CD8-positive, alpha-beta memory T cell (primary cell): ENCODE measurements around the gene RAPGEF1. TPM values are rescaled to one million over a fixed set of nuclear protein-coding genes. Genes with fewer than 3 reads are reported as not detected.

Experiments
- CTCF ChIA-PET: fragments of 350-600 bp; sonication (Branson Sonifier 250); formaldehyde crosslinking; loops from one replicate; lab custom pipeline; 2021; ENCODE audit warnings: antibody characterized with exemption; lab: Charles Lee
- POLR2A ChIA-PET: fragments of 350-600 bp; sonication (Branson Sonifier 250); formaldehyde crosslinking; loops from one replicate; lab custom pipeline; 2021; ENCODE audit warnings: antibody characterized with exemption; lab: Charles Lee
- DNase-seq, 5 donors: peaks; one replicate each; pipeline versions ENCODE4 v3.0.0 to v3.0.0-alpha.2; 2020 to 2022; ENCODE audit warnings: mixed read lengths in 1 of 5
- H3K27ac ChIP-seq: one replicate; pipeline ENCODE4 v1.7.0; 2013; ENCODE audit warnings: low read depth, mild to moderate bottlenecking, low read length, moderate library complexity
- H3K27me3 ChIP-seq: 2 replicates; pipeline ENCODE4 v1.7.0; 2013; ENCODE audit warnings: low read length, mild to moderate bottlenecking; ENCODE audit not compliant: insufficient read depth, poor library complexity, severe bottlenecking
- H3K36me3 ChIP-seq: 2 replicates; pipeline ENCODE4 v1.7.0; 2013; ENCODE audit warnings: mild to moderate bottlenecking, low read length, moderate library complexity; ENCODE audit not compliant: insufficient read depth
- H3K4me1 ChIP-seq: 2 replicates; pipeline ENCODE4 v1.7.0; 2013; ENCODE audit warnings: mild to moderate bottlenecking, low read length, moderate library complexity; ENCODE audit not compliant: insufficient read depth
- H3K4me3 ChIP-seq: 2 replicates; pipeline ENCODE4 v1.7.0; 2013; ENCODE audit warnings: mild to moderate bottlenecking, low read length
- H3K9me3 ChIP-seq: 2 replicates; pipeline ENCODE4 v1.7.0; 2013; ENCODE audit warnings: mild to moderate bottlenecking, low read length
- H3K27ac Mint-ChIP-seq, 8 donors: one replicate each; pipeline ENCODE4 v1.8.0; 2020 to 2021; ENCODE audit warnings: mixed read lengths in 8 of 8, mild to moderate bottlenecking in 6 of 8, inconsistent platforms in 3 of 8, moderate library complexity in 3 of 8
- H3K27me3 Mint-ChIP-seq, 2 donors: one replicate each; pipeline ENCODE4 v1.8.0; 2020 to 2021; ENCODE audit warnings: mixed read lengths in 2 of 2, mild to moderate bottlenecking in 1 of 2, moderate library complexity in 1 of 2
- H3K36me3 Mint-ChIP-seq, 3 donors: one replicate each; pipeline ENCODE4 v1.8.0; 2020 to 2021; ENCODE audit warnings: mixed read lengths in 3 of 3, inconsistent platforms in 1 of 3, mild to moderate bottlenecking in 1 of 3
- H3K4me1 Mint-ChIP-seq, 3 donors: one replicate each; pipeline ENCODE4 v1.8.0; 2020 to 2021; ENCODE audit warnings: mixed read lengths in 3 of 3, inconsistent platforms in 1 of 3, mild to moderate bottlenecking in 1 of 3
- H3K4me3 Mint-ChIP-seq, 7 donors: one replicate each; pipeline ENCODE4 v1.8.0; 2020 to 2021; ENCODE audit warnings: mixed read lengths in 7 of 7, mild to moderate bottlenecking in 6 of 7, moderate library complexity in 4 of 7, inconsistent platforms in 2 of 7
- H3K9me3 Mint-ChIP-seq, 5 donors: one replicate each; pipeline ENCODE4 v1.8.0; 2020 to 2022; ENCODE audit warnings: mixed read lengths in 5 of 5, mild to moderate bottlenecking in 3 of 5, moderate library complexity in 2 of 5, inconsistent platforms in 1 of 5
- polyA plus RNA-seq: library from polyadenylated mRNA; unstranded; fragments of 300-500 nt; fragmentation: Illumina TruSeq; gene quantifications from one replicate; pipeline ENCODE4 v1.2.3, GENCODE V29; 2021
- total RNA-seq, 2 experiments: library from RNA; stranded (reverse); gene quantifications; one replicate each; pipeline ENCODE4 v1.2.3, GENCODE V29; 2021

Gene RAPGEF1
- total and polyA plus RNA-seq, 3 experiments from 2014 or later, result 20.1 to 148 (median 145) TPM

DNA sequence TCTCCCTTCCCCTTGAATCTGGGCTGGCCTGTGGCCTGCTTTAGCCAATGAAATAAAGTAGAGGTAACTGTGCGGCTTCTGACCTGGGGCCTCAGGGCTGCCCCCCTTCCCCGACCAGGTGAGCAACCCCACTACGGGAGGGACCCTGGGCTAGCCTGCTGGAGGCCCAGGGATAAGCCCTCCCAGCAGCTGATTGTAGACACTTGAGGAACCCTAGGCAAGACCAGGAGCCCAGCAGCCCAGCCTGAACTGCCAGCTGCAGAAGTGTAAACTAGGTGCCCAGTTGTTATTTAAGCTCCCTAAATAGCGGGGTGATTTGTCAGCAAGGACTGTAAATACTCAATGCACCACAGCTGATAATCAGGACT lies 41.3 kb downstream of the RAPGEF1 start:
- DNase-seq, result no peak
- H3K27ac Mint-ChIP-seq, result peak overlapping the region in 3 of 8 donors; percentile 10 to 70 (median 13)
- Histone ChIP-seq H3K27me3 (no peaks in the 10 kb centered on the region), H3K9me3 (no peaks in the 10 kb centered on the region), H3K4me1 (peaks cover 51% of the 10 kb centered on the region), H3K27ac (no peak overlapping the region), H3K36me3 (no peaks in the 10 kb centered on the region), H3K4me3 (no peak overlapping the region)
- no peaks in the 10 kb centered on the region for H3K9me3 Mint-ChIP-seq
- POLR2A ChIA-PET, result interaction anchor here (0.9 to 1.1 kb wide), 2 partner anchors 18 to 19 kb away, joined by 3 to 4 read pairs; no protein-coding TSS in a partner anchor
- H3K36me3 Mint-ChIP-seq, result peaks cover 0 to 4% (median 3%) of the 10 kb centered on the region in 3 donors
- CTCF ChIA-PET, result no interaction called here
- H3K27me3 Mint-ChIP-seq, result no peaks in the 10 kb centered on the region
- peaks cover 83 to 99% (median 98%) of the 10 kb centered on the region in 3 donors for H3K4me1 Mint-ChIP-seq
- peak overlapping the region in 2 of 7 donors; percentile 13 to 15 for H3K4me3 Mint-ChIP-seq

- Mint-ChIP-seq H3K27ac (peak overlapping the region in 7 of 8 donors; percentile 39 to 85 (median 77)), H3K9me3 (no peaks in the 10 kb centered on the region), H3K4me1 (peaks cover 83 to 99% (median 98%) of the 10 kb centered on the region in 3 donors), H3K4me3 (peak overlapping the region in 3 of 7 donors; percentile 2 to 15 (median 13)), H3K36me3 (peaks cover 0 to 4% (median 3%) of the 10 kb centered on the region in 3 donors), H3K27me3 (no peaks in the 10 kb centered on the region)
- no peak for DNase-seq
- H3K27me3 ChIP-seq, result no peaks in the 10 kb centered on the region
- ChIA-PET CTCF (interaction anchor here (0.7 to 2.8 kb wide), 5 partner anchors 16 to 362 kb away, joined by 3 to 11 read pairs (median 5); no protein-coding TSS in a partner anchor), POLR2A (interaction anchor here (0.5 to 1.1 kb wide), 5 partner anchors 12 to 151 kb away, joined by 3 to 7 read pairs (median 3); no protein-coding TSS in a partner anchor)
- peaks cover 51% of the 10 kb centered on the region for H3K4me1 ChIP-seq
- no peak overlapping the region for H3K4me3 ChIP-seq
- no peak overlapping the region for H3K27ac ChIP-seq
- no peaks in the 10 kb centered on the region for H3K36me3 ChIP-seq
- no peaks in the 10 kb centered on the region for H3K9me3 ChIP-seq
Measured at GRCh38 chr9:131697908-131698617, 41.8 kb downstream of the RAPGEF1 start.

GRCh38 chr9:131697097-131697496 lies 42.8 kb downstream of the RAPGEF1 start:
- ChIA-PET POLR2A (interaction anchor here (0.6 to 1.0 kb wide), 3 partner anchors 13 to 34 kb away, joined by 3 read pairs; no protein-coding TSS in a partner anchor), CTCF (interaction anchor here (0.7 to 2.8 kb wide), 8 partner anchors 15 to 361 kb away, joined by 3 to 11 read pairs (median 4); no protein-coding TSS in a partner anchor)
- Histone ChIP-seq H3K36me3 (no peaks in the 10 kb centered on the region), H3K27ac (no peak overlapping the region), H3K9me3 (no peaks in the 10 kb centered on the region), H3K4me1 (peaks cover 60% of the 10 kb centered on the region), H3K4me3 (no peak overlapping the region), H3K27me3 (no peaks in the 10 kb centered on the region)
- no peaks in the 10 kb centered on the region for H3K9me3 Mint-ChIP-seq
- peaks cover 0 to 4% (median 3%) of the 10 kb centered on the region in 3 donors for H3K36me3 Mint-ChIP-seq
- H3K27me3 Mint-ChIP-seq, result no peaks in the 10 kb centered on the region
- H3K4me1 Mint-ChIP-seq, result peaks cover 85 to 99% (median 98%) of the 10 kb centered on the region in 3 donors
- DNase-seq, result no peak
- no peak overlapping the region for H3K4me3 Mint-ChIP-seq
- peak overlapping the region in 1 of 8 donors; percentile 83 for H3K27ac Mint-ChIP-seq

DNA sequence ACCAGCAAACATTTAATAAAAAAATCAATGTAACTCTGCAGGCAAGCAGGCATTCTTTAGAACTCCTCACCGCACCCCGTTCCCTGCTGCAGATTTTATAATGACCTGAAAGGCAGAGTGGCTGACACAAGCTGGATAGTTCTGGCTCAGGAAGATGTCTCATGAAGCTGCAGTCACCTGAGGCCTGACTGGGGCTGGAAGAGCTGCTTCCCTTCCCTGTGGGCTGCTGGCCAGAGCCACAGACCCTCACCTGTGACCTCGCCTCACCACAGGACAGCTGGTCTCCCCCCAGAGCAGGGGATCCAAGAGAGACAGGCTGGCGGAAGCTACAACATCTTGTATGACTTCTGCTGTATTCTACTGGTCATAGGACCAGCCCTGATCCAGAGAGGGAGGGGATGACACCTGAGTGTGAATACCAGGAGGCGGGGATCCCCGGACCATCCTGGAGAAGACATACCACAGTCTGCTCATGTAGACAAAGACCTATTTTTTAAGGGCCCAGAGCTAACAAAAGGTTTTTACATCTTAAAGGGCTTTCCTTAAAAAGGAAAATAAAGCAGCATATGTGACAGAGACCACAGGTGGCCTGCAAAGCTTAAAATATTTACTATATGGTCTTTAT lies 43.9 kb downstream of the RAPGEF1 start:
- no peak for DNase-seq

GRCh38 chr9:131695366-131695765 lies 44.5 kb downstream of the RAPGEF1 start:
- ChIA-PET POLR2A (interaction anchor here (1.4 to 1.7 kb wide), 2 partner anchors 17 to 36 kb away, joined by 4 read pairs; no protein-coding TSS in a partner anchor), CTCF (interaction anchor here (1.2 to 2.8 kb wide), 7 partner anchors 16 to 71 kb away, joined by 3 to 11 read pairs (median 5); no protein-coding TSS in a partner anchor)
- no peaks in the 10 kb centered on the region for H3K27me3 ChIP-seq

More for the DNA sequence above, 43.9 kb downstream of the RAPGEF1 start:
- Mint-ChIP-seq H3K4me3 (peak overlapping the region in 2 of 7 donors; percentile 1 to 19), H3K9me3 (no peaks in the 10 kb centered on the region), H3K27me3 (no peaks in the 10 kb centered on the region), H3K27ac (peak overlapping the region in 5 of 8 donors; percentile 4 to 93 (median 43)), H3K4me1 (peaks cover 90 to 100% (median 99%) of the 10 kb centered on the region in 3 donors), H3K36me3 (peaks cover 0 to 4% (median 3%) of the 10 kb centered on the region in 3 donors)
- CTCF ChIA-PET, result interaction anchor here (1.2 to 2.8 kb wide), 9 partner anchors 14 to 104 kb away, joined by 3 to 11 read pairs (median 5); no protein-coding TSS in a partner anchor
- POLR2A ChIA-PET, result interaction anchor here (1.4 to 1.7 kb wide), 2 partner anchors 17 to 36 kb away, joined by 4 read pairs; no protein-coding TSS in a partner anchor
- Histone ChIP-seq H3K36me3 (no peaks in the 10 kb centered on the region), H3K27ac (no peak overlapping the region), H3K9me3 (no peaks in the 10 kb centered on the region), H3K27me3 (no peaks in the 10 kb centered on the region), H3K4me1 (peaks cover 72% of the 10 kb centered on the region), H3K4me3 (no peak overlapping the region)

GRCh38 chr9:131693651-131694597 lies 46.0 kb downstream of the RAPGEF1 start:
- ChIA-PET POLR2A (interaction anchor here (0.6 kb wide), 1 partner anchor 297 kb away, joined by 4 read pairs; no protein-coding TSS in a partner anchor), CTCF (interaction anchor here (0.8 to 1.6 kb wide), 3 partner anchors 14 to 62 kb away, joined by 3 read pairs; no protein-coding TSS in a partner anchor)
- Mint-ChIP-seq H3K4me1 (peaks cover 89 to 99% (median 99%) of the 10 kb centered on the region in 3 donors), H3K27me3 (no peaks in the 10 kb centered on the region), H3K27ac (peak overlapping the region; percentile 18 to 87 (median 52)), H3K36me3 (peaks cover 0 to 4% (median 3%) of the 10 kb centered on the region in 3 donors), H3K9me3 (no peaks in the 10 kb centered on the region), H3K4me3 (peak overlapping the region in 6 of 7 donors; percentile 2 to 35 (median 18))
- Histone ChIP-seq H3K9me3 (no peaks in the 10 kb centered on the region), H3K27ac (no peak overlapping the region), H3K4me1 (peaks cover 72% of the 10 kb centered on the region), H3K4me3 (no peak overlapping the region), H3K27me3 (no peaks in the 10 kb centered on the region), H3K36me3 (no peaks in the 10 kb centered on the region)
- no peak for DNase-seq

More at GRCh38 chr9:131695366-131695765, 44.5 kb downstream of the RAPGEF1 start:
- Mint-ChIP-seq H3K4me3 (peak overlapping the region in 2 of 7 donors; percentile 28 to 35), H3K27me3 (no peaks in the 10 kb centered on the region), H3K27ac (peak overlapping the region in 5 of 8 donors; percentile 4 to 82 (median 34)), H3K4me1 (peaks cover 91 to 100% (median 99%) of the 10 kb centered on the region in 3 donors), H3K36me3 (peaks cover 0 to 4% (median 3%) of the 10 kb centered on the region in 3 donors), H3K9me3 (no peaks in the 10 kb centered on the region)
- Histone ChIP-seq H3K4me1 (peaks cover 78% of the 10 kb centered on the region), H3K9me3 (no peaks in the 10 kb centered on the region), H3K4me3 (no peak overlapping the region), H3K36me3 (no peaks in the 10 kb centered on the region), H3K27ac (no peak overlapping the region)
- no peak for DNase-seq
